ENCODE results near the gene TK2. TPM values are rescaled to one million over a fixed set of nuclear protein-coding genes. Genes with fewer than 3 reads are reported as not detected.

Gene TK2
- total and polyA plus RNA-seq, 9 of the 15 experiments (the other 6 are each of a cell fraction or from before 2014, with no cell fraction given), result 1.1 to 10.2 (median 5.3) TPM

- Histone ChIP-seq H3K9ac (ENCODE audit: insufficient read depth in 1 of 2, low read depth in 2 of 2, low read length in 2 of 2) (peak overlapping the region; percentile 86 to 94; a peak in 3 of 4 replicates), H3K79me2 (ENCODE audit: control insufficient read depth, insufficient read depth, low read length) (peaks cover 37% of the 10 kb centered on the region), H3K4me2 (ENCODE audit: insufficient read depth, low read length) (peak overlapping the region; percentile 93), H4K20me1 (replicated peaks; ENCODE audit: control insufficient read depth, insufficient read depth, low read length) (no peaks in the 10 kb centered on the region), H3K27me3 (ENCODE audit: control insufficient read depth in 2 of 2, insufficient read depth in 2 of 2, low read length in 2 of 2) (no peaks in the 10 kb centered on the region), H3K4me1 (replicated peaks in 1 of 2; ENCODE audit: control insufficient read depth in 2 of 2, insufficient read depth in 2 of 2, low read length in 2 of 2) (peaks cover 37 to 43% of the 10 kb centered on the region in 2 experiments), H3K36me3 (ENCODE audit: control insufficient read depth, insufficient read depth, low read length) (peaks cover 24% of the 10 kb centered on the region; the same call in 2 of the 3 replicates), H3K27ac (ENCODE audit: extremely low read depth, low read depth, low read length) (peak overlapping the region; percentile 97), H2AFZ (ENCODE audit: low read depth, low read length) (peak overlapping the region; percentile 96), H3K4me3 (peak overlapping the region; percentile 48), H3K9me3 (replicated peaks; ENCODE audit: control insufficient read depth, insufficient read depth, low read depth, low read length) (no peaks in the 10 kb centered on the region), H3K9me1 (ENCODE audit: control insufficient read depth, insufficient read depth, low read length) (peaks cover 3% of the 10 kb centered on the region)
- ChIA-PET CTCF (ENCODE audit: low intra/inter-chr PET ratio) (no interaction called here), POLR2A (interaction anchor here (1.0 to 2.5 kb wide), 2 partner anchors 10 to 76 kb away, joined by 5 to 16 read pairs; no protein-coding TSS in a partner anchor)
- intact Hi-C loops (cut with micrococcal nuclease), result no loop called here
- 2% methylated on average over 8 of the region's 8 CpGs for WGBS (ENCODE audit: insufficient coverage, low coverage, missing lambda C conversion rate)
- in situ Hi-C loops (cut with MboI), result no loop called here
- DNase-seq (ENCODE audit: extremely low read depth in 1 of 4, low spot score in 3 of 4) (peak in 1 of 4 experiments; percentile 41), ATAC-seq (no peak), FAIRE-seq (peak; percentile 44)
- BruUV-seq (replicated peaks), result no TSS peak
- TF ChIP-seq SIN3A (IDR thresholded peaks at IDR 0.05; ENCODE audit: borderline replicate concordance in 2 of 2, control insufficient read depth in 1 of 2, low read depth in 2 of 2, low read length in 2 of 2) (0 out of 4 replicates have a peak, but pooled peaks of 1 of the 2 experiments have one; percentile 14), ZNF143 (CRISPR knock-in tag; IDR thresholded peaks at IDR 0.05) (no peak), ZBTB40 (IDR thresholded peaks at IDR 0.05) (peak; percentile 4; the same call in 1 of the 2 replicates), ZBTB40 (CRISPR knock-in tag; IDR thresholded peaks at IDR 0.05) (no peak), ZNF644 (tag; IDR thresholded peaks at IDR 0.05; ENCODE audit: low read depth) (0 out of 2 replicates have a peak, but pooled peaks have one; percentile 24), SMC3 (conservative IDR thresholded peaks at IDR 0.05; ENCODE audit: insufficient read depth, low read depth, low read length) (no peak), OTX1 (CRISPR knock-in tag; IDR thresholded peaks at IDR 0.05) (no peak), ZNF766 (CRISPR knock-in tag; conservative IDR thresholded peaks at IDR 0.05) (0 out of 2 replicates have a peak, but pooled peaks have one; percentile 21), ZNF197 (CRISPR knock-in tag; IDR thresholded peaks at IDR 0.05; ENCODE audit: low read depth) (0 out of 2 replicates have a peak, but pooled peaks have one; percentile 6), GABPA (tag; conservative IDR thresholded peaks at IDR 0.05; ENCODE audit: low read depth) (peak; percentile 49; the same call in 1 of the 2 replicates), YY1 (IDR thresholded peaks at IDR 0.05; ENCODE audit: borderline replicate concordance in 1 of 3, control insufficient read depth in 1 of 3, extremely low read depth in 1 of 3, insufficient read depth in 3 of 3, insufficient read length in 1 of 3, insufficient replicate concordance in 2 of 3, low read depth in 1 of 3, low read length in 2 of 3) (no peak), ZNF384 (IDR thresholded peaks at IDR 0.05; ENCODE audit: low read depth, low read length) (0 out of 2 replicates have a peak, but pooled peaks have one; percentile 18)
Observed at GRCh38 chr16:66553223-66553622, 3.3 kb upstream of the TK2 start.
